IPS-15b (cell line): Measurements from ENCODE around the gene BCAN.

Experiments used
- H3K27me3 ChIP-seq: one replicate; pipeline ENCODE4 v1.6.1; 2013; ENCODE audit warnings: low read length; ENCODE audit not compliant: control insufficient read depth, insufficient read depth
- H3K36me3 ChIP-seq: one replicate; pipeline ENCODE4 v1.6.1; 2013; ENCODE audit warnings: low read length; ENCODE audit not compliant: control insufficient read depth, insufficient read depth
- H3K4me1 ChIP-seq: one replicate; pipeline ENCODE4 v1.6.1; 2013; ENCODE audit warnings: mild to moderate bottlenecking, low read length; ENCODE audit not compliant: control insufficient read depth, insufficient read depth
- H3K4me3 ChIP-seq: one replicate; pipeline ENCODE4 v1.5.1; 2013; ENCODE audit warnings: low read depth, low read length
- H3K9ac ChIP-seq: one replicate; pipeline ENCODE4 v1.6.1; 2013; ENCODE audit warnings: low read depth, mild to moderate bottlenecking, low read length
- H3K9me3 ChIP-seq: one replicate; pipeline ENCODE4 v1.6.1; 2013; ENCODE audit warnings: mild to moderate bottlenecking, low read length; ENCODE audit not compliant: control insufficient read depth, insufficient read depth

BCAN gene

DNA sequence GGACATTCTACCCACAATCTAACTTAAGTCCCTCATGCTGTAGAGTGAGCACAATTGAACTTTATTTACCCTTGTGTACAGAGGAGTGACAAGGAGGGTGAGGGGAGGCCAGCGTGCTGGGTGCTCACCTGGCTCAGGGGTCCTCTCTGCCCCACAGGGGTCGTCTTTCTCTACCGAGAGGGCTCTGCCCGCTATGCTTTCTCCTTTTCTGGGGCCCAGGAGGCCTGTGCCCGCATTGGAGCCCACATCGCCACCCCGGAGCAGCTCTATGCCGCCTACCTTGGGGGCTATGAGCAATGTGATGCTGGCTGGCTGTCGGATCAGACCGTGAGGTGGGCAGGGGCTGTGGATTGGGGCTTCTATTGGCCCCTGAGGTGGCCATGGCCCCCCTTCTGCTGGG, 5.4 kb downstream of the BCAN start:
- H3K36me3 ChIP-seq = no peaks in the 10 kb centered on the region
- no peaks in the 10 kb centered on the region for H3K4me1 ChIP-seq
- H3K27me3 ChIP-seq = peaks cover 90% of the 10 kb centered on the region
- H3K9me3 ChIP-seq = no peaks in the 10 kb centered on the region
- no peak overlapping the region for H3K4me3 ChIP-seq
- H3K9ac ChIP-seq = no peak overlapping the region

DNA sequence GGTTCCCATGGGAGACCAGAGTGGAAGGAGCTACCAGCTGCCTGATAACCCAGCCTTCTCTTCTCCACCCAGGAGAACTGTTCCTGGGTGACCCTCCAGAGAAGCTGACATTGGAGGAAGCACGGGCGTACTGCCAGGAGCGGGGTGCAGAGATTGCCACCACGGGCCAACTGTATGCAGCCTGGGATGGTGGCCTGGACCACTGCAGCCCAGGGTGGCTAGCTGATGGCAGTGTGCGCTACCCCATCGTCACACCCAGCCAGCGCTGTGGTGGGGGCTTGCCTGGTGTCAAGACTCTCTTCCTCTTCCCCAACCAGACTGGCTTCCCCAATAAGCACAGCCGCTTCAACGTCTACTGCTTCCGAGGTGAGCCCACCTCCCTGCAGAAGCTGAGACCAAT, 6.6 kb downstream of the BCAN start:
- peaks cover 81% of the 10 kb centered on the region for H3K27me3 ChIP-seq
- H3K9me3 ChIP-seq = no peaks in the 10 kb centered on the region
- H3K36me3 ChIP-seq = no peaks in the 10 kb centered on the region
- H3K4me1 ChIP-seq = no peaks in the 10 kb centered on the region
- no peak overlapping the region for H3K9ac ChIP-seq
- no peak overlapping the region for H3K4me3 ChIP-seq

DNA sequence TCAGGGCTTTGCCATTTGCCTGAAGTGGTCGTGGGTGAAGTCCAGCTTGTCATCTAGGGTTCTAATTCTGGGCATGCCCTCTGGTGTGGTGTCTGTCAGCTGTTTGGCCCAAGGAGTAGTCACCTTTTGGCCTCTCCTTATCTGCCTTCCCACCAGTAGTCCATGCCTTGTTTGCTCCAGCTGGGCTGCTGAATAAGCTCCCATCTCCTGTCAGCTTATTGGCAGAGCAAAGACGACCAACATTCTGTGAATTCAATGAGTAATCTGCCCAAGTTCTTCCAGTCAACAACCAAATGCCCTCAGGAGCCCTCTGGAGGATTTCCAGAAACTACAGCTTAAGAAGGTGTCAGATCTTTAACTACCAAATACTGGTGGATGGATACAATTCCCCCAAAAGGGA, 7.0 kb downstream of the BCAN start:
- H3K9me3 ChIP-seq = no peaks in the 10 kb centered on the region
- H3K4me3 ChIP-seq = no peak overlapping the region
- H3K27me3 ChIP-seq = peaks cover 80% of the 10 kb centered on the region
- H3K36me3 ChIP-seq = no peaks in the 10 kb centered on the region
- no peak overlapping the region for H3K9ac ChIP-seq
- H3K4me1 ChIP-seq = no peaks in the 10 kb centered on the region

DNA sequence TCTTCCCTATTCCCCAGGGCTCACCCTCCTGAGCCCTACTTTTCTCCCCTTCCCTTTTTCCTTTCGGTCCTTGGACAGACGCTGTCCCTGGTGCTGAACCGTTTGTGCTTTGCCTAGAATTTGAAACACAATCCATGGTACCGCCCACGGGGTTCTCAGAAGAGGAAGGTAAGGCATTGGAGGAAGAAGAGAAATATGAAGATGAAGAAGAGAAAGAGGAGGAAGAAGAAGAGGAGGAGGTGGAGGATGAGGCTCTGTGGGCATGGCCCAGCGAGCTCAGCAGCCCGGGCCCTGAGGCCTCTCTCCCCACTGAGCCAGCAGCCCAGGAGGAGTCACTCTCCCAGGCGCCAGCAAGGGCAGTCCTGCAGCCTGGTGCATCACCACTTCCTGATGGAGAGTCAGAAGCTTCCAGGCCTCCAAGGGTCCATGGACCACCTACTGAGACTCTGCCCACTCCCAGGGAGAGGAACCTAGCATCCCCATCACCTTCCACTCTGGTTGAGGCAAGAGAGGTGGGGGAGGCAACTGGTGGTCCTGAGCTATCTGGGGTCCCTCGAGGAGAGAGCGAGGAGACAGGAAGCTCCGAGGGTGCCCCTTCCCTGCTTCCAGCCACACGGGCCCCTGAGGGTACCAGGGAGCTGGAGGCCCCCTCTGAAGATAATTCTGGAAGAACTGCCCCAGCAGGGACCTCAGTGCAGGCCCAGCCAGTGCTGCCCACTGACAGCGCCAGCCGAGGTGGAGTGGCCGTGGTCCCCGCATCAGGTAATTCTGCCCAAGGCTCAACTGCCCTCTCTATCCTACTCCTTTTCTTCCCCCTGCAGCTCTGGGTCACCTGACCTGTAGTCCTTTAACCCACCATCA, 10.4 kb downstream of the BCAN start:
- H3K27me3 ChIP-seq = peaks cover 81% of the 10 kb centered on the region
- no peaks in the 10 kb centered on the region for H3K36me3 ChIP-seq
- no peaks in the 10 kb centered on the region for H3K9me3 ChIP-seq
- no peak overlapping the region for H3K4me3 ChIP-seq
- H3K9ac ChIP-seq = no peak overlapping the region
- no peaks in the 10 kb centered on the region for H3K4me1 ChIP-seq

DNA sequence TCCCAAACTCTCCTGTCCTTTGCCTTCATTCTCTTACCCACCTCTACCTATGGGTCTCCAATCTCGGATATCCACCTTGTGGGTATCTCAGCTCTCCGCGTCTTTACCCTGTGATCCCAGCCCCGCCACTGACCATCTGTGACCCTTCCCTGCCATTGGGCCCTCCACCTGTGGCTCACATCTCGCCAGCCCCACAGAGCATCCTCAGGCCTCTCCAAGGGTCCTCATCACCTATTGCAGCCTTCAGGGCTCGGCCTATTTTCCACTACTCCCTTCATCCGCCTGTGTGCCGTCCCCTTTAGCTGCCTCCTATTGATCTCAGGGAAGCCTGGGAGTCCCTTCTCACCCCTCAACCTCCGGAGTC, 11.1 kb downstream of the BCAN start:
- Histone ChIP-seq H3K4me3 (no peak overlapping the region), H3K4me1 (no peaks in the 10 kb centered on the region), H3K9me3 (no peaks in the 10 kb centered on the region), H3K27me3 (peaks cover 80% of the 10 kb centered on the region), H3K36me3 (no peaks in the 10 kb centered on the region), H3K9ac (no peak overlapping the region)

DNA sequence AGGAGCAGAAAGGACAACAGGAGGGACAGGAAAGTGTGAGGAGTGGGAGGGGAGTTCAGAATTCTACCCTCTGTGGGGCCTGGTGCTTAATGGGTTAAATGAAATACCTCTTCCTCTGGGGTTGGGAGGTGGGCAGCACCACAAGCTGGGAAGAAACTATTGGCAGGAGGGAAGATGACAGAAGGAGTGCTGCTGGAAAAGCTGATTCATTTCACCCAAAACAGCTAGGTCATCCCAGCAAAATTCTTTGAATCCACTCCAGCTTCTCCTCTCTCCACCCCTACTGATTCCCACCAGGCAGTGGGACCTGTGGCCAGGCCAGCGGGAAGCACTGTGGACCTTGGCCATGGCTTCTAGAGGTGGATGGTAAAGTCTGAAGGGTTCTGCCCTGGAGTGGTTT, 12.8 kb downstream of the BCAN start:
- H3K4me3 ChIP-seq = no peak overlapping the region
- no peak overlapping the region for H3K9ac ChIP-seq
- H3K36me3 ChIP-seq = no peaks in the 10 kb centered on the region
- H3K4me1 ChIP-seq = peaks cover 2% of the 10 kb centered on the region
- no peaks in the 10 kb centered on the region for H3K9me3 ChIP-seq
- H3K27me3 ChIP-seq = peaks cover 82% of the 10 kb centered on the region

DNA sequence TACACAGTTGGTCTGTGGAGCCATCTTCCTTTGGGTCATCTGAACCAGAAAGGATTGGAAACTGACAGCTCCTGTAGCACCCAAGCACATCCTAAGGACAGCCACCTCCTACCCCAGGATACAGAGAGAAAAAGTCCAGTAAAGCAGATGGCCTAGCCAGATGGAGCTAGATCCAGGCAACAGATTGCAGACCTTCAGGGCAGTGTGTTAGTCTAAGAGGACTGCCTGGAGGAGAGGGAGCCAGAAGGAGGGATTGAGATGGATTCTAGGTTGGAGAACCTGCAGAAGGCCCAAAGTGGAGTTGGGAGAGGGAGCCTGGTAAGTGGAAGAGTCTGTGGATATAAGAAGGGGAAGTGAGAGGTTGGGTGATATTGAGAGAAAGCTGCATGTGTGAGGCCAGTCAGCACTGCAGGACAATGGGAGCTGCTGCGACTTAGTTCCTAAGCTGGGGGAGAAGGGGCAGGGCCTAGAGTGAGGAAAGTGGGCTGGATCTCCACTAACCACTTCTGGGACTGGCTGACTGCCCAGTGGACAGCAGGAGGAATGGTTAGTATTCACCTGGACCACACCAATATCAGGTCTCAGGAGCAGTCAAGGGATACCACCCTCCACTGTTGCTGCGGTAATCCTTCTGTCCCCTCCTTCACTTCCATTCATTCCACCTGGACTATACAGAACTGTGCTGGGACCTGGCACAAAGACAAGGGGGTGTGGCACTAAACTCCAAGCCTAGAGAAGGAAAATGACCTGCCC, 13.4 kb downstream of the BCAN start:
- H3K9me3 ChIP-seq = no peaks in the 10 kb centered on the region
- no peak overlapping the region for H3K4me3 ChIP-seq
- peaks cover 5% of the 10 kb centered on the region for H3K4me1 ChIP-seq
- H3K36me3 ChIP-seq = no peaks in the 10 kb centered on the region
- peaks cover 77% of the 10 kb centered on the region for H3K27me3 ChIP-seq
- no peak overlapping the region for H3K9ac ChIP-seq

DNA sequence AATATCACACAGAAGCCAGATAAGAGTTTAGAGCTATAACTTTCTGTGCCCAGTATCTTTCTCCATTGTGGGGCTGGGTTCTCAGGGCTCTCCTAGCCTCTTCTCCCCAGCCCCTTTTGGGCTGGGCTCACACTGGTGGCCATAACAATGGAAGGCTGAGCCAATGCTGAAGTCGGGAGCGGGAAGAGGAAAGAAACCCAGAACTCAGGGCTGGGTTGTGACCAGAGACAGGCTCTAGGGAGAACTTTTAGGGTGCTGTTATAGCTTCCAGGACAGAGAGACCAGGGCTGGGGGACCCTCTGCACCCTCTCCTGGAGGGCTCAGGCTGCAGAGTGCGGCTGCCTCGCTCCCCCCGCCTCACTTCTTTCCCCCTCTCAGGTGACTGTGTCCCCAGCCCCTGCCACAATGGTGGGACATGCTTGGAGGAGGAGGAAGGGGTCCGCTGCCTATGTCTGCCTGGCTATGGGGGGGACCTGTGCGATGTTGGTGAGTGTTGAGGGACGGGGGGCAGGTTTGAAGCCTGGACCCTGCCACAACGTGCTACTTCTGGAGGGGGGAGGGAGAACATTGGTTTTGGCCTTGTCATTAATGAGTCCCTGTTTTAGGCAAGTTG, 14.1 kb downstream of the BCAN start:
- no peak overlapping the region for H3K9ac ChIP-seq
- H3K27me3 ChIP-seq = peaks cover 70% of the 10 kb centered on the region
- no peak overlapping the region for H3K4me3 ChIP-seq
- H3K9me3 ChIP-seq = no peaks in the 10 kb centered on the region
- H3K4me1 ChIP-seq = peaks cover 8% of the 10 kb centered on the region
- H3K36me3 ChIP-seq = no peaks in the 10 kb centered on the region

DNA sequence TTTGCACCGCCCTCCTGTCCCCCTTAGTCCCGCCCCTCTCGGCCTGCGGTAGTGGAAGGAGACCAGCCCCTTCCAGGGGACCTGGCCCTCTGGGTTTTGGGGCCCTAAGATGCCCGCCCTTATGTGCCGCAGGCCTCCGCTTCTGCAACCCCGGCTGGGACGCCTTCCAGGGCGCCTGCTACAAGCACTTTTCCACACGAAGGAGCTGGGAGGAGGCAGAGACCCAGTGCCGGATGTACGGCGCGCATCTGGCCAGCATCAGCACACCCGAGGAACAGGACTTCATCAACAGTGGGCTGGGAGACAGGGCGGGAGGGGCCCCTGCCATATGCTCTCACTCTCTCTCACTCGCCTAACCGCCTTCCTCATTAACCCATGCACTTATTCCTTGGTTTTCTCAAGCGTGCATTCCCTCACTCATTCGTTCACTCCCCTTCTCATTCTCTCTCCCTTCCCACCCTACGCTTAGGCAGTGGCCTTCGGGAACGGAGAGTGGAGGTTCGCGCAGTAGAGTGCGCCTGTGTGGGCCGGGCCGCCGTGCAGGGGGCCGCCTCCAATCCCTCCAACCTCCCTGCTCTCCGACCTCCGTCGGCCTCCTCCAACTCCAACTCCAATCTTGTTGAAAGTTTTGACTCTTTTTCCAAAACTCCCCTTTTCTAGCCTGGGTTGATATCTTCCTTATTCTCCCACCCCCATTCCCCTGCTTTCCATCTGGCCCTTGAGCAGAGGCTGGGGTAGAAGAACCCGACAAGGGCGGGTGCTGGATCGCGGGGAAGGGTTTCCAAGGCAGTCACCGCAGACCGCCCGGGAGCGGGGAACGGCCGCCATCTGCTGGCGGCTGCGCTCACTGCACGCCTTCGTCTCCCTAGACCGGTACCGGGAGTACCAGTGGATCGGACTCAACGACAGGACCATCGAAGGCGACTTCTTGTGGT, 15.2 kb downstream of the BCAN start:
- H3K9ac ChIP-seq = no peak overlapping the region
- H3K4me3 ChIP-seq = peak overlapping the region; percentile 69
- no peaks in the 10 kb centered on the region for H3K9me3 ChIP-seq
- peaks cover 63% of the 10 kb centered on the region for H3K27me3 ChIP-seq
- H3K4me1 ChIP-seq = peaks cover 13% of the 10 kb centered on the region
- H3K36me3 ChIP-seq = no peaks in the 10 kb centered on the region

DNA sequence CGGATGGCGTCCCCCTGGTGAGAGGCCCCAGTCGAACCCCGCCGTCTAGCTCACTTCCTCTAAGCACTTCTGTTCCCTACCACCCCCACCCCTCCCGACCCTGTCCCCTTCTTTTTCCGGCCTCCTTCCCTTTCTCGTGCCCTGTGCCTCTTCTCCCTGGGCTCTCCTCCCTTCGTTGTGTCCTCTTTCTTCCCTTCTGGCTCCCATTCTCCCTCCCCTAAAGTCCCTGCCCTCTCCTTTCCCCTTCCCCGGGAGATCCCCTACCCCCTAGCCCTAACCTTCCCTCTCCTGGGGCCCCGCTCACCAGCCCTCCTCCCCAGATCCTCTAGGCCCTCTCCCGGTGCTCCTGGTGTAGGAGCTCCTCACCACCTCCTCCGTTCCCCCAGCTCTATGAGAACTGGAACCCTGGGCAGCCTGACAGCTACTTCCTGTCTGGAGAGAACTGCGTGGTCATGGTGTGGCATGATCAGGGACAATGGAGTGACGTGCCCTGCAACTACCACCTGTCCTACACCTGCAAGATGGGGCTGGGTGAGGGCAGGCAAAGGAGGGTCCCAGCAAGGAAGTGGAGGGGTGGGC, 15.9 kb downstream of the BCAN start:
- Histone ChIP-seq H3K9ac (no peak overlapping the region), H3K4me3 (peak overlapping the region; percentile 69), H3K27me3 (peaks cover 61% of the 10 kb centered on the region), H3K4me1 (peaks cover 20% of the 10 kb centered on the region), H3K9me3 (no peaks in the 10 kb centered on the region), H3K36me3 (no peaks in the 10 kb centered on the region)

DNA sequence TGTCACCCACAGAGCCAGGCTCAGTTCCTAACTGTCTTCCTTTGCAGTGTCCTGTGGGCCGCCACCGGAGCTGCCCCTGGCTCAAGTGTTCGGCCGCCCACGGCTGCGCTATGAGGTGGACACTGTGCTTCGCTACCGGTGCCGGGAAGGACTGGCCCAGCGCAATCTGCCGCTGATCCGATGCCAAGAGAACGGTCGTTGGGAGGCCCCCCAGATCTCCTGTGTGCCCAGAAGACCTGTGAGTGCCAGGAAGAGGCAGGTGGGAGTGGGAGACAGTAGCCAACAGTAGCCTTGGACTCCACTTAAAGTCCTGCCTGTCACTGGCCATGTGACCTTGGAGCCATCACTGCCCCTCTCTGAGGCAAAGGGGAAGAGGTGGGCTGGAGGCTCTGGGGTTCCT, 16.6 kb downstream of the BCAN start:
- no peak overlapping the region for H3K9ac ChIP-seq
- H3K36me3 ChIP-seq = no peaks in the 10 kb centered on the region
- no peak overlapping the region for H3K4me3 ChIP-seq
- no peaks in the 10 kb centered on the region for H3K9me3 ChIP-seq
- peaks cover 61% of the 10 kb centered on the region for H3K27me3 ChIP-seq
- H3K4me1 ChIP-seq = peaks cover 23% of the 10 kb centered on the region
